DMS153 (cell line): Measurements from ENCODE around the gene OR11A1.

ENCODE experiments used
- DNase-seq: peaks from one replicate; lab custom pipeline; 2025; lab: John Stamatoyannopoulos, UW

OR11A1 gene

DNA sequence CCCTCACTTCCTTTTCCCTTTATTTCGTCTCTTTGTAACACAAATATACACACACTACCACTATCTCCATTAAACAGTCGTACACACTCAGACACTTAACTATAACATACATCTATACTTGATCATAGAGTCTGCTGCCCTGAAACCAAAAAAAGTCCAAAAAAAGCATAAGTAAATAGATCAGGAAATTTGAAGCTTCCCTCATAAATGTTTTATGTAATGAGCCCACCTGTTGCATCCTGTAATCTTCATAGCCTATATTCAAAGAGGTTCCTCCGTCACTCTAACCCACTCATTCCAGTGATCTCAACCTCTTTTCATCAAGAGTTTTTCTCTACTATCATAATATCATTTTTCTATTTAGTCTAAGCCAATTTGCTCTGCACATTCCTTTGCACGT, 68.3 kb downstream of the OR11A1 start:
- no peak for DNase-seq

DNA sequence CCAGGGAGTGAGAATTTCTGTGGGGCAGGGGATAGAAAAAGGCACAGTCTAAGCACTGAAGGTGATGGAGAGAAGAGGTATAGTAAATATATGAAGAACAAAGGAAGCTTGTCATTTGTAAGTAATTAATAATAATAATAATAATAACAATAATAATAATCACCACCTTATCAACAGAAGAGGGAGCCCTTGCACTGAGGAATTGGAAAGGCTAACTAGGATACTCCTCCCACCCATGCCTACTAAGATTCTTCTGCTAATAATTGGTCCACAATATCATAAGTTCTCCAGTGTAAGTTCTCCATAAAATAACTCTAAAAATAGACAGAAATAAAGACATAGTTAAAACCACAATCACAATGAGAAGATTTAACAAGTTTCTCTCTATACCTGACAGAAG, 80.9 kb downstream of the OR11A1 start:
- no peak for DNase-seq
